OCI-M2 (cell line): ENCODE measurements around the gene STT3B.

Experiments used
- DNase-seq: peaks from one replicate; lab custom pipeline; 2025; ENCODE audit not compliant: unreplicated experiment; lab: John Stamatoyannopoulos, UW

The STT3B gene

GRCh38 chr3:31550452-31551251 lies 17.9 kb downstream of the STT3B start:
- no peak for DNase-seq

- DNase-seq, result no peak
Observed at GRCh38 chr3:31551646-31552045, 18.9 kb downstream of the STT3B start.

GRCh38 chr3:31552103-31552502 lies 19.4 kb downstream of the STT3B start:
- no peak for DNase-seq

GRCh38 chr3:31553258-31553657 lies 20.5 kb downstream of the STT3B start:
- no peak for DNase-seq

- DNase-seq, result no peak
Observed at GRCh38 chr3:31555204-31555603, 22.5 kb downstream of the STT3B start.

GRCh38 chr3:31559872-31560534 lies 27.3 kb downstream of the STT3B start:
- DNase-seq, result no peak

- no peak for DNase-seq
Observed at GRCh38 chr3:31561891-31562290, 29.2 kb downstream of the STT3B start.

- DNase-seq, result no peak
Observed at GRCh38 chr3:31562525-31562924, 29.8 kb downstream of the STT3B start.

- no peak for DNase-seq
Observed at GRCh38 chr3:31565288-31565687, 32.6 kb downstream of the STT3B start.

GRCh38 chr3:31567036-31567435 lies 34.3 kb downstream of the STT3B start:
- no peak for DNase-seq

- no peak for DNase-seq
Observed at GRCh38 chr3:31568649-31569048, 35.9 kb downstream of the STT3B start.

GRCh38 chr3:31571325-31571724 lies 38.6 kb downstream of the STT3B start:
- DNase-seq, result no peak

GRCh38 chr3:31572236-31573004 lies 39.7 kb downstream of the STT3B start:
- no peak for DNase-seq

- DNase-seq, result no peak
Observed at GRCh38 chr3:31573036-31573779, 40.5 kb downstream of the STT3B start.

- DNase-seq, result no peak
Observed at GRCh38 chr3:31575448-31575847, 42.7 kb downstream of the STT3B start.

- DNase-seq, result no peak
Observed at GRCh38 chr3:31576521-31576920, 43.8 kb downstream of the STT3B start.

GRCh38 chr3:31577232-31577631 lies 44.5 kb downstream of the STT3B start:
- DNase-seq, result no peak

GRCh38 chr3:31579828-31580227 lies 47.1 kb downstream of the STT3B start:
- DNase-seq, result no peak

GRCh38 chr3:31580645-31581044 lies 47.9 kb downstream of the STT3B start:
- DNase-seq, result no peak

- no peak for DNase-seq
Observed at GRCh38 chr3:31581660-31582059, 48.9 kb downstream of the STT3B start.

GRCh38 chr3:31589228-31589627 lies 56.5 kb downstream of the STT3B start:
- DNase-seq, result no peak
